Right renal cortex interstitium (tissue), 3 donors: ENCODE data around the gene SERAC1. TPM values are rescaled to one million over a fixed set of nuclear protein-coding genes. Genes with fewer than 3 reads are reported as not detected.

Source experiments
- DNase-seq, 3 donors: peaks; one replicate each; pipeline ENCODE4 v3.0.0-alpha.2; 2013; ENCODE audit warnings: low read depth in 3 of 3, low spot score in 2 of 3
- polyA plus RNA-seq, 3 donors: library from polyadenylated mRNA; unstranded; fragments of 120-200 nt; gene quantifications; one replicate each; pipeline ENCODE4 v1.2.1, GENCODE V29; 2013; ENCODE audit not compliant: insufficient read length in 3 of 3

SERAC1 gene
- polyA plus RNA-seq, 3 donors = 12.7 to 18.5 (median 13.9) TPM

GRCh38 chr6:158131926-158132325 lies 36.1 kb downstream of the SERAC1 start:
- DNase-seq = peak in 1 of 3 donors; percentile 3

GRCh38 chr6:158125271-158125670 lies 42.8 kb downstream of the SERAC1 start:
- DNase-seq = no peak

- DNase-seq = no peak
These were observed 43.8 kb downstream of the SERAC1 start for GRCh38 chr6:158124288-158124687.

- no peak for DNase-seq
These were observed 46.0 kb downstream of the SERAC1 start for GRCh38 chr6:158122048-158122447.

GRCh38 chr6:158121335-158121734 lies 46.7 kb downstream of the SERAC1 start:
- DNase-seq = no peak

- DNase-seq = no peak
These were observed 49.2 kb downstream of the SERAC1 start for GRCh38 chr6:158118886-158119285.

- no peak for DNase-seq
These were observed 52.6 kb downstream of the SERAC1 start for GRCh38 chr6:158115508-158115907.

GRCh38 chr6:158115102-158115501 lies 53.0 kb downstream of the SERAC1 start:
- DNase-seq = no peak

- DNase-seq = no peak
These were observed 54.3 kb downstream of the SERAC1 start for GRCh38 chr6:158113802-158114201.

- no peak for DNase-seq
These were observed 56.1 kb downstream of the SERAC1 start for GRCh38 chr6:158111987-158112386.

- no peak for DNase-seq
These were observed 57.1 kb downstream of the SERAC1 start for GRCh38 chr6:158110986-158111385.

- DNase-seq = no peak
These were observed 58.3 kb downstream of the SERAC1 start for GRCh38 chr6:158109748-158110147.

- DNase-seq = no peak
These were observed 63.4 kb downstream of the SERAC1 start for GRCh38 chr6:158104696-158105095.

GRCh38 chr6:158103228-158103627 lies 64.8 kb downstream of the SERAC1 start:
- DNase-seq = no peak

- no peak for DNase-seq
These were observed 72.4 kb downstream of the SERAC1 start for GRCh38 chr6:158095671-158096070.

GRCh38 chr6:158095031-158095430 lies 73.0 kb downstream of the SERAC1 start:
- no peak for DNase-seq

- DNase-seq = no peak
These were observed 75.3 kb downstream of the SERAC1 start for GRCh38 chr6:158092806-158093205.

GRCh38 chr6:158087224-158087867 lies 80.7 kb downstream of the SERAC1 start:
- DNase-seq = no peak

GRCh38 chr6:158086504-158087223 lies 81.4 kb downstream of the SERAC1 start:
- peak in 2 of 3 donors; percentile 20 to 31 for DNase-seq

GRCh38 chr6:158086054-158086503 lies 82.0 kb downstream of the SERAC1 start:
- no peak for DNase-seq

GRCh38 chr6:158085261-158086053 lies 82.6 kb downstream of the SERAC1 start:
- no peak for DNase-seq
